EL (cell line): ENCODE results near the gene CNNM1.

Experiments
- DNase-seq: peaks from one replicate; pipeline ENCODE4 v3.0.0-alpha.2; 2016

Gene CNNM1

DNA sequence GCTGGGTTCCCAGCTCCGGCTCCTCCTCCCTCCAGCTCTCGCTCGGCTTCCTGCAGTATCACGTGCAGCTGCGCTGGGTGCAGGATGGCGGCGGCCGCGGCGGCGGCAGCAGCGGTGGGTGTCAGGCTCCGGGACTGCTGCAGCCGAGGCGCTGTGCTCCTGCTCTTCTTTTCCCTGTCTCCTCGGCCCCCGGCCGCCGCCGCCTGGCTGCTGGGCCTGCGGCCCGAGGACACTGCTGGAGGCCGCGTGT is at the start of gene CNNM1:
Gene CNNM1 (plus strand): TSS at position 53 of the 250 bp plus-strand sequence. CDS start 32 bp downstream, at position 85.
- DNase-seq = peak; percentile 72

DNA sequence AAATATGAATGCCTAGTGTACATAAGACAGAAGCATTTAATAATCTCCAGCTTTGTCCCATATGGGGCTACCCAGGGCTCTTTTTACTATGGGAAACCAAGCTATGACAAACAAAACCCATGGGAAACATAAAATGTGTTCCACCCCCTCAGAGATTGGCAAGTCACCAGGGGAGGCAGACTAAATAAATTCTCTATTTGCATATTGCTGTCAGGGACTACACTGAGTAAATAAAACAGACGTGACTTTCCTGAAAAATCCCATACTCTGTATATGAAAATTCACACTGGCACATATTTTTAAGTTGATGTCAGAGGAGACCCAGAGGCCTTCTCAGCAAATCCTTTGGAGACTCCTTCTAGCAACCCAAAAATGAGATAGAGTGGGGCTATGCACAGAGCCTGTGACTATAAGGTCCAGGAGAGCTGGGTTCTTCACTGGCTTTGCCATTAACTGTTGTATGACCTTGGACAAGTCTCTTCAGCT is 49.5 kb upstream of the CNNM1 start:
- peak; percentile 89 for DNase-seq

DNA sequence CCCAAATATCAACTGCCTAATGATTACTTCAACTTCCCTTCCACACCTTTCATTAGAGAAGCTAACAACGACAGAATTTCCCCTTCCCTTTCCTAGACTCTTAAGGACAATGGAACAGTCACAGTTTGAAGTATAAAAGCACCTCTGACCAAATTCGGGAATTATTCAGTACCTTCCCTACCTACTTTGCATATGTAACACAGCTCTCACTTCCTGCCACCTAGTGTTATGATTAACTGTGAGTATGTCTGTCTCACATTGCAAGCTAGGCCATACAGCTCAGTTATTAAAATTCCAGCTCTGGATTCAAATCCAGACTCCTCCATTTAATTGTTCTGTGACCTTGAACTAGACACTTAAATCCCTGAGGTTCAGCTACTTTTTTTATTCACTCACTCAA is 48.7 kb upstream of the CNNM1 start:
- DNase-seq = no peak

DNA sequence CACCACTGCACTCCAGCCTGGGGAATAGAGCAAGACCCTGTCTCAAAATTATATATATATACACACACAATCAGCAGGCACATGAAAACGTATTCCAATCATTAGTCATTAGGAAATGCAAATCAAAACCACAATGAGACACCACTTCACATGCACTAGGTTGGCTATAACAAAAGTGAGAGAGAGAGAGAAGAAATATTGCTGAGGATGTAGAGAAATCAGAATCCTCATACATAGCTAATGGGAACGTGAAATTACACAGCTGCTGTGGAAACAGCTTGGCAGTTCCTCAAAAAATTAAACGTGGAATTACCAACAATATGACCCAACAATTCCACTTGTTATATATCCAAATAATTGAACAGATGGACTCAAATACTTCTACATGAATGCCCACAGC is 43.3 kb upstream of the CNNM1 start:
- DNase-seq = peak; percentile 67

DNA sequence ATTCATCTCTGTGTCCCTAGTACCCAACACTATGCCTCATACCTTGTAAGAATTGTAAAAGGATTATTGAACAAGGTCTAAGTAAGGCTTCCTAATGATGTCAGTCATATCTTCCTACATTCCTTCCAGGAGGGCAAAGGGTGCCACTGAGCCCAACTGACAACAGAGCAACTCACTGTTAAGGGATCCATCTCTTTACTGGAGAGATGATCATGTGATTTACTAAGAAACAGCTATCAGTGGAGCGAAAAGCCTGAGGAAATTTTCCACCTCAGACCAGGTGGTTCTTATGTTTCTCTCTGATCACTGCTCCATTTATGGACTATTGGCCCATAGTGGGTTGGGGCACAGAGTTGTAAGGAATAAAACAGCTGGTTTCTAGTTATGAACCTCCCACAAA is 38.9 kb upstream of the CNNM1 start:
- no peak for DNase-seq

DNA sequence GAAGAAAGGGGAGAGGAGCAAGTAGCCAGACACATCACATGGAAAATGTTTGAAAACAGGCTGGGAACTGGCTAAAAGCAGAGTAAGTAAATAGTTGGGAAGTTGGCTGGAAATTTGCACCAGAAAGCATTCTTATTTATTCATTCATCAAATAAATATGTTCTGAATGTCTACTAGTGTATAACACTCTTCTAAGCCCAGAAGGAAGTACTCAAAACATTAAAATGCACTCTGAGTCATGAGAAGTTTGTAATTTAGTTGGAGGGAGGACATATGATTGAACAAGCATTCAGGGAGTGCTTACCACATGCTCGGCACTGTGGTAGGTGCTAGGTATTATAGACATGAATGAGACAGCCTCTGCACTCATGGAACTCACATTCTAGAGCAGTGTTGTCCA is 37.0 kb upstream of the CNNM1 start:
- DNase-seq = peak; percentile 85

DNA sequence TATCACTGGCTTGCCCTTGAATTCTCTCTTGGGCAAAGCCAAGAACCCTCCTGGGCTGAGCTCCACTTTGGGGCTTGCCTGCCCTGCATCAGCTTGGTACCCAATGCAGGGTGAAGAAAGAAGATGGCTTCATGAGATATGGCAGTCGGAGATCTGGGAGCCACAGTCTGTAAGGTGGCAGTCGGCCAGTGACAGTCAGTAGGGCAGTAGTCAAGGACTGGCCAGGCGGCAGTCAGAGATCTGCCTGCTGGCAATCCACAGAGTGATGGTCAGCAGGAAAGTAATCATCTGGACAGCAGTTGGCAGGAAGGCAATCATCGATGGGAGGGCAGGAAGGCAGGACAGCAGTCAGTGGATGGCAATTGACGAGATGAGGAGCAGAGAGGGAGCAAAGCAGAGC is 32.6 kb upstream of the CNNM1 start:
- no peak for DNase-seq

DNA sequence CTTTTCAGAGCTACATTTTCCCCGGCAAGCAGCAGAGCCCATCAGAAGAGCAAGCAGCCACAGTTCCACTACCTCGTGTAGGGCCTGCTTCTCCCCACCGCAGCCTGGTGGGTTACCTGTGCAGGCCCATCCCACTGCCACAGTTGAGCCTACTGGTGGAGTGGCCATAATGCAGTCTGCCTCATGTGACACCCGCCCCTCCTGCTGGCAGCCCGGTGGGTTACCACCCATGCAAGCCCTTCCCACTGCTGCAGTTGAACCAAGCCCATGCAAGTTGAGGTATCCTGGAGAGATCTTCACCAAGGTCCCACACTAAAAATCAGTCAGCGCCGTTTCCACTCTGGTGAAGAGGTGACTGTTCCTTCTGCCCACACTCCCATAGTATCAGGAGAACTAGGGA is 32.1 kb upstream of the CNNM1 start:
- DNase-seq = no peak

DNA sequence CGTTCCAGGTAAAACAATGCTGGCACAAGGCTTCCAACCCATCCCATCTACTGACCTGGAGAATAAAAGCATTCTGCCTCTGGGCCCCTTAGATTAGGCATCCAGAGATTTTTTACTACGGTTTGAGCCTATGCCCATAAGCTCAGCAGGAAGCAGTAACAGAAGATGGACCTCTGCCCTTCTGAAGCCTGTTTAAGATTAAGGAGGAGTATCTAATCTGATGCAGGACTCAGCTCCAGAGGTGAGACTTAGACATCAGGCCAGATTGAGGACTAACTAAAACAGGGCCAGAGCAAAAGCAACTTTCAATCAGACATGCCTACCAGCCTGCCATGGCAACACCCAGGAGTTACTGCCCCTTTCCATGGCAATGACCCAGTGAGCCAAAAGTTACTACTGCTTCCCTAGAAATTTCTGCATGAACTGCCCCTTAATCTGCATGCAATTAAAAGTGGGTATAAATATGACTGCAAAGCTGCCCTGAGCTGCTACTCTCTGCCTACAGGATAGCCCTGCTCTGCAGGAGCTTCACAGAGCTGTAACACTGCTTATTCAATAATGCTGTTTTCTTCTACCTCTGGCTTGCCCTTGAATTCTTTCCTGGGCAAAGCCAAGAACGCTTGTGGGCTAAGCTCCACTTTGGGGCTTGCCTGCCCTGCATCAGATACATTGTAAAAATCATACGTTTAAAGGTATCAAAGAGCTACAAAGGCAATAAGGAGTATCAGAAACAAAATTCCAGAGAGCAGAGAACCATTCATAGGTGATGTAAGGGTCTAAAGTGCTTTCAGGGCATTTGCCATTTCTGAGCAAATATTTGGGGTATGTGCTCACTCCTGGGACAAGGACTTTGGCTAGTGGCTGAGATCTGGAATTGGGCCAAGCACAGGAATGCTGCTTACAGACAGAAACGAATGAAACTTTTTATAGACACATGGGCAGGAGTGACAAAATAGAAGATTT is 25.0 kb upstream of the CNNM1 start:
- peak; percentile 58 for DNase-seq

DNA sequence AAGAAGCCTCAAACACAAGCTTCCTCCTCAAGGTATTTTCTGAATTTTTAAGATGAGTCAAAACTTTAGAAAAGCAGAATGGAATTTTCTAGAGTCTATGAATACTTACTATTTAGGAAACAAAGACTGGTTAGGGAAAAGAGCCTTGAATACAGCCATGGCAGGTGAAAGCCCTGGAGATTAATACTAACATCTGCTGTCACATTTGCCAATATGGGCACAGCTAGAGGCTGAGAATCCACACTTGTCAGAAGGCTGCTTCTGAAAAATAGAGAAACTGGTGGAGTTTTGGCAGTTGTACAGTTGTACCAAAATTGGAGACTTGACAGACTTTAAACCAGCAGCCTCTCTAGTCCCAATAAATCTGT is 24.3 kb upstream of the CNNM1 start:
- DNase-seq = no peak

DNA sequence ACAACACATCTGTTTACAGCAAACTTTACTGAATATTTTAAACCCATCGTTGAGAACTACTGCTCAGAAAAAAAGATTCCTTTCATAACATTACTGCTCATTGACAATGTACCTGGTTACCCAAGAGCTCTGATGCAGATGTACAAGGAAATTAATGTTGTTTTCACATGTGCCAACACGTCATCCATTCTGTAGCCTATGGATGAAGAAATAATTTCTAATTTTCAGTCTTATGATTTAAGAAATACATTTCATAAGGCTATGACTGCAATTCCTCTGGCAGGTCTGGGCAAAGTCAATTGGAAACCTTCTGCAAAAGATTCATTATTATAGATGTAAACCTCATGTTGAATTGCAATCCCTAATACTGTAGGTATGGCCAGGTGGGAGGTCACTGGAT is 16.7 kb upstream of the CNNM1 start:
- DNase-seq = no peak

DNA sequence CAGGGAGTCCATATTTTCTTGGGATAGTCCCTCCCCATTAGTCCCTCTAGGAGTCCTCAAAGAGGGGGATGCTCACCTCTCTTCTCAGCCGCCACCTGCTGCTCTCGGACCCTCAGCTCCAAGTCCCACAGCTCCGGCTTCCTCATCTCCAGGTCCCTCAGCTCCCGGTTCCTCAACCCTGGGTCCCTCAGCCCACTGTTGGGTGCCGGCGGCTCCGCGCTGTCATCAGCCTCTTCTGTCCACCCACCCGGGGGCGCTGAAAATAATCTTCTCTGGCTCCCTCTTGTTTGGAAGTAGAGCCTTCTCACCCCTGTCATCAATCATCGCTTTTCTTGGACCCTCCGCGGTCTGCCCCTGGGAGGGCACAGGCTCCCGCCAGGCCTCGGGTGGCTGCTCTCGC is 13.3 kb upstream of the CNNM1 start:
- no peak for DNase-seq

DNA sequence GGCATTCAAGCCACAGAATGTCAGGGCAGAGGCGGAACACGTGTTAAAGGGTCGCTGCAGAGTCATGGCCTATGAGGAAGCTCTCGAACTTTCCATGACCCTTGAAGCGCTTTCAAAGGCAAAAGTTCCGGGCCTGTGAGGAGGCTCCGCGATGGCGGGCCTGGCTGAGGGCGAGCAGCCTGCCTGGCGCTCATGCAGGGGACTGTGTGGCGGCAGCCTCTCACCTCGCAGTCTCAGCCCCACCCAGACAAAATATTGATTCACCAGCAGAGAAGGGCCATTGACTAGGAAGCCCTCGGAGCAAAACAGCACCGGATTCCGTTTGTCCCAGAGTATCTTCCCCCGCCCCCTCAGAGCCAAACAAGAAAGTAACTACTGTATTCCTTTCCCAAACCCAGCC is 12.8 kb upstream of the CNNM1 start:
- DNase-seq = no peak

DNA sequence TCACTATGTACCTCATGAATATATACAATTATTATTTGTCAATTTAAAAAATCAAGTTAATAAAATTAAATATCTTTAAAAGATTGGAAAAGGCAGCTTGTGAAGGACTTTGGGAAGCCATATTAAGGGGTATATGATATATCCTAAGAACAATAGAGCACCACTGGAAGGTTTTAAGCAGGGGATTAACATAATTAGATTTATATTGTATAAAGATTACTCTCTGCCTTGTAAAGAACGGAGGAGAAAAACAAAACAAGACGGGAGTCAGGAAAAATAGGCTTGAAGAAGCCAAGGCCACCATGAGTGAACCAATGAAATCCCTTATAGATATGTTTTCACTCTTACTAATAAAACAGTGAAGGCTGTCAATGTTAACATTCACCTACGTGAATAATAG is 11.1 kb upstream of the CNNM1 start:
- DNase-seq = no peak

DNA sequence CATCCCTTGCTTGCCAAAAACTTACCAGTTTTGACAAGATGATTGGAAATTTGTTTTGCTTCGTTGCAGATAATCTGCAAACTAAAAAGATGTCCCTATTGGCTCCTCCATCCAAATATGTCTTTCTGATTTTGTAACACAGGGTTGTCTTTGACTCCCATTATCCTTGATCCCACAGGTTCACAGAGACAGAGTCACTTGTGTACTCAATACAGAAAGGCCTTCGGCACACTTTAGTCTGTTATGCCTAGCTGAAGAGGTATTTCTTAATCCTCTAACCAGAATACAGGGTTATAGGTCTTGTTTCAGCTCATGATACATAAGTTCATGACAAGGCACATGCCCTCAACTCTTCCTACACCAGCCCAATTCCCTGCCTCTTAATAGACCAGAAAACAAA is 10.7 kb upstream of the CNNM1 start:
- no peak for DNase-seq

DNA sequence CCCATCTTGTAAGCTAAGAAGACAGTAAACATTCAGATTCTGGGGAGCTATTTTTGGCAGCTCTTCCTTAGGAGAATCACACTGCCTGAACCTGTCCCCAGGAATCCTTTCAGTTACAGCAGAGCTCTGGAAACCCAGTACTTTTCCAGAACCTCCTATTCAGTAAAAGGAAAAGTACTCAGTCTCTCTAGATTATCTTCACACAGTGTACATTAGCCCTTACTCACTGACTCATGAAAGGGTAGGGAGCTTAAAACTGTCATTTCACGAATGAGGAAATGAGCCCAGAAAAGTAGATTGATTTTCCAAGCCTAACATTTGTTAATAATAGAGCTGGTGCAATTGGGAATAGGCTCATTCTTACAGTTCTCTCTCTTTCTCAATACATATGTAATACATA is 3.9 kb upstream of the CNNM1 start:
- DNase-seq = no peak

DNA sequence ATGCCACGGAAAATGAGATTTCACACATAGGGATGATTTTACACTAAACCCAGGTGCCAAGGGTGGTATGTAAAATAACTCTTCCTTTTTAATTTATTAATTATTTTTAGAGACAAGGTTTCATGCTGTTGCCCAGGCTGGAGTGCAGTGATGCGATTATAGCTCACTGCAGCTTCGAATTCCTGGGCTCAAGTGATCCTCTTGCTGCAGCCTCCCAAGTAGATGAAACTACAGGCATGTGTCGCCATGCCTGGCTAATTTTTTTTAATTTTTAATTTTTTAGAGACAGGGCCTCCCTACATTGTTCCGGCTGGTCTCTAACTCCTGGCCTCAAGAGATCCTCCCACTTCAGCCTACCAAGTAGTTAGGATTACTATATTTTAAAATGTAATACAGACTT is 2.3 kb upstream of the CNNM1 start:
- no peak for DNase-seq

DNA sequence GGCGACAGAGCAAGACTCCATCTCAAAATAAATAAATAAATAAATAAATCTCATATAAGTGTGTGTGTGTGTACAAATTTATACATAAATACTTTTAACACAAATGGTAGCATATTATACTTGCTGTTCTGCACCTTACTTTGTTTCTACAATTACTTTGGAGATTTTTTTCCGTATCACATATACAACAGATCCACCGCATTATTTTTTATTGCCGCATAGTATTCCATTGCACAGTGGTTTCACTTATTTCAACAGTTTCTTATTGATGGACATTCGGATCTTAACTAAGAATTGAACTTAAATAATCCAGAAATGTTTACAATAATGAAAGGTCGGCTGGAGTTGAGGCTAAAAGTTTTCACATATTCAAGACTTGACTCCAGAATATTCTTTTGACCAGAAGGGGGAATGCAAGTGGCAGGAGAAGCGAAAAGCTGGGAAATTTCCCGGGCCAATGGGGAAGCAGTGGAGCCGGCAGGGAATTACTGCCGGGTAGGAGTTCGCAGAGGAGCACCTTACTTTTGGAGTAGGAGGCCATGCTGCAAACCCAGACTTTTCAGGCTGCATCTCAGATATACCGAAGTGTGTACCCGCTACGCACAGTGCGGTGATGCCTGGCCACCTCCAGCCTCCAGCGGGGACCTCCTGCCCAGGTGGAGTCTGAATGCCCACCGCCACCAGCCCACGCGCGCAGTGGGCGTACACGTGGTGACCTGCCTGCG is 415 bp upstream of the CNNM1 start:
- DNase-seq = peak; percentile 74

DNA sequence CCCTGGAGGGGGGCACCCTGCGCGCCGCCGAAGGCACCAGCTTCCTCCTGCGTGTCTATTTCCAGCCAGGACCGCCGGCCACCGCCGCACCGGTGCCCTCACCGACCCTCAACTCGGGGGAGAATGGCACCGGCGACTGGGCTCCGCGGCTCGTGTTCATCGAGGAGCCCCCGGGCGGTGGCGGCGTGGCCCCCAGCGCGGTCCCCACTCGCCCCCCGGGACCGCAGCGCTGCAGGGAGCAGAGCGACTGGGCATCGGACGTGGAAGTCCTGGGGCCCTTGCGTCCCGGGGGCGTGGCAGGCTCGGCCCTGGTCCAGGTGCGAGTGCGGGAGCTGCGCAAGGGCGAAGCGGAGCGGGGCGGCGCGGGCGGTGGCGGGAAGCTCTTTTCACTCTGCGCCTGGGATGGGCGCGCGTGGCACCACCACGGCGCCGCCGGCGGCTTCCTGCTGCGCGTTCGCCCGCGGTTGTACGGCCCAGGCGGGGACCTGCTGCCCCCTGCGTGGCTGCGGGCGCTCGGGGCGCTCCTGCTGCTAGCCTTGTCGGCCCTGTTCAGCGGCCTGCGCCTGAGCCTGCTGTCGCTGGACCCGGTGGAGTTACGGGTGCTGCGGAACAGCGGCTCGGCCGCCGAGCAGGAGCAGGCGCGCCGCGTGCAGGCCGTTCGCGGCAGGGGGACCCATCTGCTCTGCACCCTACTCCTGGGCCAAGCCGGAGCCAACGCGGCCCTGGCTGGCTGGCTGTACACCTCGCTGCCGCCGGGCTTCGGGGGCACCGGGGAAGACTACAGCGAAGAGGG is 594 bp downstream of the CNNM1 start:
- peak; percentile 46 for DNase-seq

DNA sequence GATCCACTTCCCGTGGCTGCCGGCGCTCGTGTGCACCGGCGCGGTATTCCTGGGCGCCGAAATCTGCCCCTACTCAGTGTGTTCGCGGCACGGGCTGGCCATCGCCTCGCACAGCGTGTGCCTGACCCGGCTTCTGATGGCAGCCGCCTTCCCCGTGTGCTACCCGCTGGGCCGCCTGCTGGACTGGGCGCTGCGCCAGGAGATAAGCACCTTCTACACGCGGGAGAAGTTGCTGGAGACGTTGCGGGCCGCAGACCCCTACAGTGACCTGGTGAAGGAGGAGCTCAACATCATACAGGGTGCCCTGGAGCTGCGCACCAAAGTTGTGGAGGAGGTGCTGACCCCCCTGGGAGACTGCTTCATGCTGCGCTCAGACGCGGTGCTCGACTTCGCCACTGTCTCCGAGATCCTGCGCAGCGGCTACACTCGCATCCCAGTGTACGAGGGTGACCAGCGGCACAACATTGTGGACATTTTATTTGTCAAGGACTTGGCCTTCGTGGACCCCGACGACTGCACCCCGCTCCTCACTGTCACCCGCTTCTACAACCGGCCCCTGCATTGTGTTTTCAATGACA is 1.3 kb downstream of the CNNM1 start:
- DNase-seq = no peak

DNA sequence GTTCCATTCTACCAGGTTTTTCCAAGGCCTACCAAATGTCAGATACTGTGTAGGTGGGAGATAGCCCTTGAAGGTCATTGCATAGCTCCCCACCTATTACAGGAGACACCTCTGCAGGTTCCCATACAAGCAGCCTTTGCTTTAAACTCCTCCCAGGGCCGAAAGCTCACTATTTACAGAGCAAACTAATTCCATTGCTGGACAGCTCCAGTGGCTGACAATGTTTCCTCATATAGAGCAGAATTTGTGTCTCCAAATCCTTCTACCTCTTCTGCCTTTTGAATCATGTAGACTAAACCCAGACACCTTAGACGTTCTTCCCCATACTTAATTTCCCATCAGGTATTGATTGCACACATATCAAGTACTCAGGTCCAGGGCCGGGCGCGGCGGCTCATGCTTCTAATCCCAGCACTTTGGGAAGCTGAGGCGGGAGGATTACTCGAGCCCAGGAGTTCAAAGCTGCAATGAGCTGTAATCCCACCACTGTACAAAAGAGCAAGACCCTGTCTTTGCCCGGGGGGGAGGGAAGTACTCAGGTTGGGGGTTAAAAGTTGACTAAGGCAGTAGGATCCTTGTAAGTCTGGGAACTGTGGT is 2.1 kb downstream of the CNNM1 start:
- no peak for DNase-seq

DNA sequence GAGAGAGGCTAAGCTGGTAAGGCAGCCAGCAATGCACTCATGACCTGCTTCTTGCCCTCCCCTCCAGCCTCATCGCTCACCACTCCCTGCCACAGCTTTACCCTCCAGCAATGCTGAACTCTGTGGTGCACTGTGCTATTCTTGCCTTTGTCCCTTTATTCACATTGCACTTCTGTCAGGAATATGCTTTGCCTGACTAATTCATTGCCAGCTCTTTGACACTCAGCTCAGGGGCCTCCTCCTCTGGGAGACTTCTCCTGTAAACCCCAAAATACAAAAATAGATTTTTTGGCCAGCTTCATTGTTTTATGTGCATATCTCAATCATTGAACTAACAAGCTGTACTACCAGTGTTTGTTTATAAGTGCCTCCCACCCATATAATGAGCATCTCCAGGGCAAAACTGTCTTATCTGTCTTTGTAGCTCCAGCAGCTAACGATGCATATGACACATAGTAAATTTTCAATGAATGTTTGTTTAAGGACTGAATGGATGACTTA is 8.2 kb downstream of the CNNM1 start:
- peak; percentile 49 for DNase-seq

DNA sequence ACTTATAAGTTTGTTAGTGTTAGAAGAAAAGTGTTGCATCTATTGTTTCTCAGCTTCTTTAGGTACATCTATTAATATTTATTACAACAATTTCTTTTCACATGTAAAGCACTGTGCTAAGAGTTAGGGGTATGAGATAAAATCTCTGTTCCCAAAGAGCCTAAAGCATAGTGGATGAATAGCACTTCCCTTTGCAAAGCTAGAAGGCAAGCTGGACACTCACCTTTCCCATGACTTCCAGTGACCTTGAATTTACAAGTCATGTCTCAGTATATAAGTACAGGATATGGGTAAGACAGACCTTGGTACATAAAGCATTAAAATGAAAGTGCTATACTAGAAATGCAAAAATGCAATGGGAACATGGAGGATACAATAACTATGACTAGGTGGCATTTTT is 8.7 kb downstream of the CNNM1 start:
- DNase-seq = no peak
